HG03097 (cell line): ENCODE data around the gene UBQLN4.

Experiments used
- ATAC-seq: cut with Tn5 transposase; IDR thresholded peaks from one replicate; pipeline ENCODE4 v1.9.1; 2021; ENCODE audit not compliant: unreplicated experiment, low FRiP score

The UBQLN4 gene

GRCh38 chr1:156053768-156054499 is at the start of gene UBQLN4:
Gene UBQLN4 (minus strand): TSS chr1:156053798. CDS start chr1:156053701, 97 bp downstream.
- peak; percentile 40 for ATAC-seq

- ATAC-seq: no peak
These were observed 49.3 kb upstream of the UBQLN4 start for GRCh38 chr1:156102633-156103511.

GRCh38 chr1:156101880-156102279 is 48.3 kb upstream of the UBQLN4 start:
- ATAC-seq: no peak

GRCh38 chr1:156100205-156100995 is 46.8 kb upstream of the UBQLN4 start:
- ATAC-seq: no peak

- ATAC-seq: no peak
These were observed 45.7 kb upstream of the UBQLN4 start for GRCh38 chr1:156099282-156099681.

GRCh38 chr1:156098784-156099183 is 45.2 kb upstream of the UBQLN4 start:
- ATAC-seq: no peak

GRCh38 chr1:156097499-156098178 is 44.0 kb upstream of the UBQLN4 start:
- ATAC-seq: no peak

GRCh38 chr1:156096640-156097391 is 43.2 kb upstream of the UBQLN4 start:
- ATAC-seq: peak; percentile 52

GRCh38 chr1:156095906-156096508 is 42.4 kb upstream of the UBQLN4 start:
- no peak for ATAC-seq

- no peak for ATAC-seq
These were observed 38.0 kb upstream of the UBQLN4 start for GRCh38 chr1:156091610-156092009.

- no peak for ATAC-seq
These were observed 37.2 kb upstream of the UBQLN4 start for GRCh38 chr1:156090840-156091188.

GRCh38 chr1:156090138-156090839 is 36.7 kb upstream of the UBQLN4 start:
- ATAC-seq: no peak

- no peak for ATAC-seq
These were observed 36.1 kb upstream of the UBQLN4 start for GRCh38 chr1:156089704-156090103.

GRCh38 chr1:156086256-156086662 is 32.7 kb upstream of the UBQLN4 start:
- ATAC-seq: no peak

- ATAC-seq: no peak
These were observed 30.5 kb upstream of the UBQLN4 start for GRCh38 chr1:156083800-156084790.

- ATAC-seq: no peak
These were observed 28.9 kb upstream of the UBQLN4 start, which contains the start of gene MEX3A for GRCh38 chr1:156082309-156083091. Gene MEX3A (minus strand): TSS chr1:156082465. CDS start chr1:156081998, 467 bp downstream.

- ATAC-seq: no peak
These were observed 28.3 kb upstream of the UBQLN4 start for GRCh38 chr1:156081917-156082308.
